ENCODE data around the gene SLC16A2.

GRCh38 chrX:74526764-74527163, 105.5 kb downstream of the SLC16A2 start:
- TF ChIP-seq POLR2AphosphoS5 (IDR thresholded peaks at IDR 0.05; ENCODE audit: low read depth, low read length) (no peak), CTCF (IDR thresholded peaks at IDR 0.05) (no peak), EP300 (IDR thresholded peaks at IDR 0.05; ENCODE audit: borderline replicate concordance in 1 of 2, low read depth in 1 of 2, low read length in 1 of 2) (no peak)
